Endothelial cell of umbilical vein (primary cell): ENCODE measurements around the gene CSTF3. TPM values are rescaled to one million over a fixed set of nuclear protein-coding genes. Genes with fewer than 3 reads are reported as not detected.

Experiments
- BruUV-seq: library from RNA; stranded (reverse); fragments of 400-500 nt; replicated peaks from 2 replicates; lab custom pipeline; 2021; lab: Mats Ljungman, UMichigan
- CTCF ChIA-PET: fragments of 300-600, 350-600 bp; sonication (Branson Sonifier 250); formaldehyde crosslinking; loops from one replicate; lab custom pipeline; 2021; ENCODE audit warnings: antibody characterized with exemption, inconsistent platforms; lab: Charles Lee
- POLR2A ChIA-PET: fragments of 300-600, 350-600 bp; sonication (Branson Sonifier 250); formaldehyde crosslinking; loops from one replicate; lab custom pipeline; 2021; ENCODE audit warnings: antibody characterized with exemption, inconsistent platforms; lab: Charles Lee
- DNase-seq: peaks from one replicate; pipeline ENCODE4 v3.0.0-alpha.2; 2011; ENCODE audit warnings: low read depth, low spot score
- FAIRE-seq: peaks from 2 replicates; lab custom pipeline; 2011; peaks lifted over from hg19 to GRCh38; lab: Jason Lieb, UNC
- H2AFZ ChIP-seq: 2 replicates; pipeline ENCODE4 v1.6.0; 2012; ENCODE audit warnings: low read depth, low read length, control low read depth, inconsistent platforms
- H3K27ac ChIP-seq: 2 replicates; pipeline ENCODE4 v1.5.1; 2011; ENCODE audit warnings: low read depth, mild to moderate bottlenecking, control low read depth, low read length, moderate library complexity; ENCODE audit not compliant: insufficient read depth
- H3K27me3 ChIP-seq, 2 experiments: 2 replicates each; pipeline versions ENCODE4 v1.6.0 to v1.6.1; 2011; ENCODE audit warnings: low read length in 2 of 2, mixed read lengths in 1 of 2; ENCODE audit not compliant: control insufficient read depth in 2 of 2, insufficient read depth in 2 of 2
- H3K36me3 ChIP-seq, 2 experiments: 2 replicates in 1 of 2; 3 replicates in 1 of 2; pipeline ENCODE4 v1.5.1; 2011; ENCODE audit warnings: low read length in 2 of 2, mild to moderate bottlenecking in 1 of 2, moderate library complexity in 1 of 2; ENCODE audit not compliant: control insufficient read depth in 2 of 2, insufficient read depth in 2 of 2; ENCODE audit errors: extremely low read depth in 1 of 2
- H3K4me1 ChIP-seq: 3 replicates; pipeline ENCODE4 v1.5.1; 2011; ENCODE audit warnings: mild to moderate bottlenecking, low read length; ENCODE audit not compliant: control insufficient read depth, insufficient read depth; ENCODE audit errors: extremely low read depth
- H3K4me2 ChIP-seq: 2 replicates; pipeline ENCODE4 v1.6.1; 2011; ENCODE audit warnings: low read length, control low read depth, mixed read lengths; ENCODE audit not compliant: insufficient read depth
- H3K4me3 ChIP-seq, 3 experiments: fragments of 200-600 bp in 1 of 3; sonication (generic), shearing (Covaris generic) in 1 of 3; replicated peaks in 1 of 3; 2 replicates each; pipeline ENCODE4 v1.5.1; 2011 to 2016; ENCODE audit warnings: control low read depth in 3 of 3, low read length in 3 of 3, mild to moderate bottlenecking in 2 of 3, inconsistent platforms in 1 of 3, low read depth in 1 of 3, moderate library complexity in 1 of 3; ENCODE audit not compliant: insufficient read depth in 1 of 3
- H3K79me2 ChIP-seq: 2 replicates; pipeline ENCODE4 v1.6.0; 2012; ENCODE audit warnings: low read length, inconsistent platforms; ENCODE audit not compliant: control insufficient read depth, insufficient read depth
- H3K9ac ChIP-seq: replicated peaks from 2 replicates; pipeline ENCODE3; 2011; ENCODE audit warnings: low read length, control low read depth; ENCODE audit not compliant: insufficient read depth; ENCODE audit errors: extremely low read depth
- H3K9me1 ChIP-seq: replicated peaks from 3 replicates; pipeline ENCODE4 v1.6.0; 2011; ENCODE audit warnings: mild to moderate bottlenecking, low read length; ENCODE audit not compliant: control insufficient read depth, insufficient read depth; ENCODE audit errors: extremely low read depth
- H3K9me3 ChIP-seq: replicated peaks from 2 replicates; pipeline ENCODE4 v1.5.1; 2012; ENCODE audit warnings: low read length, inconsistent platforms; ENCODE audit not compliant: control insufficient read depth, insufficient read depth
- H4K20me1 ChIP-seq: replicated peaks from 2 replicates; pipeline ENCODE3; 2011; ENCODE audit warnings: mild to moderate bottlenecking, low read length; ENCODE audit not compliant: control insufficient read depth, insufficient read depth; ENCODE audit errors: extremely low read depth
- EZH2 ChIP-seq: IDR thresholded peaks from 2 replicates; pipeline ENCODE4 v1.6.1; 2012; ENCODE audit warnings: borderline replicate concordance, low read depth, mild to moderate bottlenecking, moderate library complexity, low read length, inconsistent platforms; ENCODE audit not compliant: severe bottlenecking
- FOS ChIP-seq: IDR thresholded peaks from 2 replicates; pipeline ENCODE4 v1.6.1; 2011; ENCODE audit warnings: mild to moderate bottlenecking, low read length, moderate library complexity, borderline replicate concordance; ENCODE audit not compliant: insufficient read depth
- GATA2 ChIP-seq: IDR thresholded peaks from 2 replicates; pipeline ENCODE4 v1.7.0; 2011; ENCODE audit warnings: low read depth, mild to moderate bottlenecking, moderate library complexity, mixed read lengths, low read length; ENCODE audit not compliant: insufficient read length, insufficient read depth
- JUN ChIP-seq: IDR thresholded peaks from 2 replicates; pipeline ENCODE4 v1.6.1; 2011; ENCODE audit warnings: borderline replicate concordance, low read depth; ENCODE audit not compliant: insufficient read length, insufficient read depth
- MYC ChIP-seq: IDR thresholded peaks from one replicate; pipeline ENCODE4 v1.6.1; 2011; ENCODE audit warnings: mild to moderate bottlenecking, low read depth, low read length
- POLR2A ChIP-seq: IDR thresholded peaks from 2 replicates; pipeline ENCODE4 v1.6.1; 2012; ENCODE audit warnings: low read depth, mild to moderate bottlenecking, control low read depth, low read length
- POLR2AphosphoS5 ChIP-seq: IDR thresholded peaks from 2 replicates; pipeline ENCODE4 v1.6.1; 2012; ENCODE audit warnings: low read depth, mild to moderate bottlenecking, control low read depth, low read length, moderate library complexity; ENCODE audit not compliant: insufficient read depth
- dilution Hi-C: fragments of 300-500 bp; cut with MboI; formaldehyde crosslinking; loops from one replicate; pipeline ENCODE4 v1.15.0; 2019; ENCODE audit warnings: low sequenced_read_pairs; ENCODE audit not compliant: extremely low pct_ligation_motif_present
- intact Hi-C: fragments of 100-400 bp; cut with micrococcal nuclease; formaldehyde crosslinking; loops from one replicate; pipeline ENCODE4 v1.10.0; 2022
- polyA plus RNA-seq, 4 experiments: library from polyadenylated mRNA; depleted of rRNA in 3 of 4; stranded (reverse) in 3 of 4; unstranded in 1 of 4; fragments of >200 nt; gene quantifications; 2 replicates each; pipeline versions ENCODE4 v1.2.1 to v1.2.3, GENCODE V29; 2011 to 2012; ENCODE audit warnings: missing spikeins in 1 of 4
- total RNA-seq: library from RNA; stranded (reverse); gene quantifications from 2 replicates; pipeline ENCODE4 v1.2.3, GENCODE V29; 2021
- TF ChIP-seq, protein P1 (sequence below), 2 donors: IDR thresholded peaks; 1 replicate in 1 of 2; 2 replicates in 1 of 2; pipeline ENCODE4 v1.5.1; 2011; ENCODE audit warnings: low read length in 2 of 2, mild to moderate bottlenecking in 2 of 2, moderate library complexity in 2 of 2, control low read depth in 1 of 2, inconsistent platforms in 1 of 2, low read depth in 1 of 2; ENCODE audit not compliant: insufficient read depth in 1 of 2; ENCODE audit errors: extremely low read depth in 1 of 2
- TF ChIP-seq, protein P2 (sequence below): IDR thresholded peaks from 2 replicates; pipeline ENCODE4 v1.6.1; 2011; ENCODE audit not compliant: insufficient read depth, insufficient read length

CSTF3 gene
- total and polyA plus RNA-seq, 2 donors (not counting 3 experiments of a cell fraction or from before 2014, with no cell fraction given): 18.3 to 46.6 TPM

DNA sequence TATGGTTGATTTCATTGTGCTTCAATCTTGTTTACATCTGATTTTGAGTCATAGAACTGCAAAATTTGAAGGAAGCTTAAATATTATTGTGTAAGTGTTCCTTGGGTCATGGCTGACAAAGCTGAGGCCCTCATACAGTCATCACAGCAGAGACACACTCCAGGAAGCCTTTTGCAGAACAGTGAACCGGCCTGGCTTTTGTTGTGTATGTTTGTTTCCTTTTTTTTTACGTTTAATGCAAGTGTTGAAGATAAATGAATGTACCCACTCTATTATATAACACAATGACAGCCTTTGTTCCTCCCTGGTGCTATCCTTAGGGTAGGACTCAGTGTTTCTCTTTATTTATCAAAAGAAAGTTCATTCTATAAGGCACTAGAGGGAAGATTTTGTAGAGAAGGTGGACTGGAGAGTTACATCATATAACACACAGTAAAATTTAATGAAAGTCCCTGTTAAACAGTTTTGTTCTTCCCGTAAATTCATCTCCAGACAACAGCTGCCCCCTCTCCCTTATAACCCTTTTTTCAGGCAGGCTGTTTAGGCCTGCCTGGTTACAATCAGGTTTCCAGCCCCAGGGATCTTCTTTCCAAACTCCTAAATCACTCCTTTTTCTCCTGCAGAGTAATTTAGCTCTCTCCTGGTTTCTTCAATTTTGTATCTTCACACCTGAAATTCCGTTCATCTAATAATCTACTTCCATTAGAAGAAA is 34.3 kb upstream of the CSTF3 start:
- Histone ChIP-seq H3K36me3 (no peaks in the 10 kb centered on the region), H3K9me1 (no peaks in the 10 kb centered on the region), H3K27me3 (no peaks in the 10 kb centered on the region), H3K4me3 (no peak overlapping the region), H3K27ac (no peak overlapping the region), H3K4me2 (no peak overlapping the region), H2AFZ (no peak overlapping the region), H4K20me1 (no peaks in the 10 kb centered on the region), H3K4me1 (no peaks in the 10 kb centered on the region), H3K9me3 (no peaks in the 10 kb centered on the region), H3K79me2 (no peaks in the 10 kb centered on the region), H3K9ac (no peak overlapping the region)
- intact Hi-C loops (no loop called here), dilution Hi-C loops (no loop called here)
- FAIRE-seq (no peak), DNase-seq (no peak)
- TF ChIP-seq POLR2AphosphoS5: no peak
- no peak for TF ChIP-seq GATA2
- TF ChIP-seq JUN: no peak
- TF ChIP-seq FOS: no peak
- no peak for TF ChIP-seq EZH2
- TF ChIP-seq MYC: no peak
- no peak for TF ChIP-seq POLR2A
- CTCF ChIA-PET: no interaction called here
- POLR2A ChIA-PET: no interaction called here
- no TSS peak for BruUV-seq

DNA sequence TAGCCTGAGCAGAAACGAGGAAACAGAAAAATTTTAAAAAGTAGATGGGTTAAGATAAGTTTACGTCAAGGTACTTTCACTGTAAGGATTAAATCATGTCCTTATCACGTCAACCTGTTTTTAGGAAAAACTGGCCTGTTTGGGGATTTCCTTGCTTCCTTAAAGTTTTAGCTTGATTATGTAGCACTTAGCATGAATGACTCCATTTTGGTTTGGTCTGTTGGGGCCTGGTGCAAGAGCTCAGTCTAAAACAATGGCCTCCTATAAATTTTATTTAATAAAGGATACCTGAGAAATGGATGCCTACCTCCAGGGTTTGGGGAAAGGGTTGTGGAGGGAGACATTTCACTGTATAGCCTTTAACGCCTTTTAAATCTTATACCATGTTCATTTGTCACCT is 33.2 kb upstream of the CSTF3 start:
- no peaks in the 10 kb centered on the region for H3K36me3 ChIP-seq
- H3K4me2 ChIP-seq: no peak overlapping the region
- H3K9ac ChIP-seq: no peak overlapping the region
- H4K20me1 ChIP-seq: no peaks in the 10 kb centered on the region
- no peak for DNase-seq
- H3K9me1 ChIP-seq: no peaks in the 10 kb centered on the region
- POLR2A ChIA-PET: no interaction called here
- FAIRE-seq: no peak
- H3K27me3 ChIP-seq: no peaks in the 10 kb centered on the region
- dilution Hi-C loops: no loop called here
- BruUV-seq: no TSS peak
- intact Hi-C loops: no loop called here
- no peak overlapping the region for H3K4me3 ChIP-seq
- TF ChIP-seq MYC (no peak), EZH2 (no peak), FOS (no peak), POLR2AphosphoS5 (no peak), GATA2 (no peak), JUN (no peak), POLR2A (no peak)
- TF ChIP-seq, protein P1, sequence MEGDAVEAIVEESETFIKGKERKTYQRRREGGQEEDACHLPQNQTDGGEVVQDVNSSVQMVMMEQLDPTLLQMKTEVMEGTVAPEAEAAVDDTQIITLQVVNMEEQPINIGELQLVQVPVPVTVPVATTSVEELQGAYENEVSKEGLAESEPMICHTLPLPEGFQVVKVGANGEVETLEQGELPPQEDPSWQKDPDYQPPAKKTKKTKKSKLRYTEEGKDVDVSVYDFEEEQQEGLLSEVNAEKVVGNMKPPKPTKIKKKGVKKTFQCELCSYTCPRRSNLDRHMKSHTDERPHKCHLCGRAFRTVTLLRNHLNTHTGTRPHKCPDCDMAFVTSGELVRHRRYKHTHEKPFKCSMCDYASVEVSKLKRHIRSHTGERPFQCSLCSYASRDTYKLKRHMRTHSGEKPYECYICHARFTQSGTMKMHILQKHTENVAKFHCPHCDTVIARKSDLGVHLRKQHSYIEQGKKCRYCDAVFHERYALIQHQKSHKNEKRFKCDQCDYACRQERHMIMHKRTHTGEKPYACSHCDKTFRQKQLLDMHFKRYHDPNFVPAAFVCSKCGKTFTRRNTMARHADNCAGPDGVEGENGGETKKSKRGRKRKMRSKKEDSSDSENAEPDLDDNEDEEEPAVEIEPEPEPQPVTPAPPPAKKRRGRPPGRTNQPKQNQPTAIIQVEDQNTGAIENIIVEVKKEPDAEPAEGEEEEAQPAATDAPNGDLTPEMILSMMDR (IDR thresholded peaks at IDR 0.05; ENCODE audit: extremely low read depth in 1 of 2, insufficient read depth in 1 of 2, low read depth in 1 of 2, low read length in 2 of 2): no peak
- TF ChIP-seq, protein P2, sequence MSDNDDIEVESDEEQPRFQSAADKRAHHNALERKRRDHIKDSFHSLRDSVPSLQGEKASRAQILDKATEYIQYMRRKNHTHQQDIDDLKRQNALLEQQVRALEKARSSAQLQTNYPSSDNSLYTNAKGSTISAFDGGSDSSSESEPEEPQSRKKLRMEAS: no peak
- H3K79me2 ChIP-seq: no peaks in the 10 kb centered on the region
- no peak overlapping the region for H2AFZ ChIP-seq
- H3K4me1 ChIP-seq: no peaks in the 10 kb centered on the region
- no peaks in the 10 kb centered on the region for H3K9me3 ChIP-seq
- no peak overlapping the region for H3K27ac ChIP-seq
- CTCF ChIA-PET: no interaction called here
